ENCODE data around the gene PYROXD2.

Gene PYROXD2

DNA sequence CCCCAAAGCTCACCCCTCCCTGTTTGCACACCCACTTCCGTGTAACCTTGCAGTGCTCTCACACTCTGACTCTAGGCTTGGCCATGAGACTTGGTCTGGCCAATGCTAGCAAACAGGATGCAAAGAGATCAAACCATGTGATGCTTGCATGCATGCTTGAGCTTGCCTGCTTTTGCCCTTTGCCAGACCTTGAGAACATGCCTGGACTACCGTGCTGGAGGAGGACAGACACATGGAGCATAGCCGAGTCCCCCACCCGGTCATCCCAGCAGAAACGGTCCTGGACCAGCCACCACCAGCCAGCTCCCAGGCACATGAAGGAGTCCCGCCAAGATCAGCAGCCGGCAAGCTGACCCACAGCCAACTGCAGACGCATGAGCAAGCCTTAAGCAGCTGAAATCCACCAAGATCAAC lies 23.4 kb downstream of the PYROXD2 start:
- H3K4me1 ChIP-seq (ENCODE audit: control insufficient read depth in 1 of 2, insufficient read depth in 1 of 2, low read depth in 1 of 2, low read length in 1 of 2), result no peaks in the 10 kb centered on the region
- H3K36me3 ChIP-seq, result no peaks in the 10 kb centered on the region
- H3K4me3 ChIP-seq (ENCODE audit: low read depth in 1 of 2, low read length in 1 of 2), result no peak overlapping the region
- no peaks in the 10 kb centered on the region for H3K27me3 ChIP-seq
- no peak overlapping the region for H3K27ac ChIP-seq
- no peaks in the 10 kb centered on the region for H3K9me3 ChIP-seq
- no peak for TF ChIP-seq CTCF (IDR thresholded peaks at IDR 0.05)

GRCh38 chr10:98391065-98391464 lies 23.9 kb downstream of the PYROXD2 start:
- Histone ChIP-seq H3K9me3 (no peaks in the 10 kb centered on the region), H3K4me1 (ENCODE audit: control insufficient read depth in 1 of 2, insufficient read depth in 1 of 2, low read depth in 1 of 2, low read length in 1 of 2) (no peaks in the 10 kb centered on the region), H3K27ac (no peak overlapping the region), H3K36me3 (no peaks in the 10 kb centered on the region), H3K4me3 (ENCODE audit: low read depth in 1 of 2, low read length in 1 of 2) (no peak overlapping the region), H3K27me3 (no peaks in the 10 kb centered on the region)
- TF ChIP-seq CTCF (IDR thresholded peaks at IDR 0.05), result no peak

DNA sequence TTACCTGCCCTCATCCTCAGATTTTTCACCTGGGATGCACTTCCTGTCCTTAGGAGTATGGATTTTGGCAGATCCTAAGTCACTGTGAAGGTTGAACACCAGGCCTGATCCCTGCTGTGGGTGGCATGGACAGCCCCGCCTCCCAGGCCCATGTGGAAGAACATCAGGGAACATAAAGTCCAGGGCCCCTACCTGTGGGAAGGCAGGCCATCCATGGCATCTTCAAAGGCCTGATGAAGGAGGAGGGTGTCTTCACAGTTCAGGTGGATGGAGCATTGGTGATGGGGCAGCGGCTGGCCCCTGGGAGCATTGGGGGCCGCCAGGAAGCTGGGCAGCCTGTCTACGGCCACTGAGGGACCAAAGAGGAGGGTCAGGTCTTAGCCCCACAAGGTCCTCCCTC lies 24.6 kb downstream of the PYROXD2 start:
- H3K9me3 ChIP-seq, result no peaks in the 10 kb centered on the region
- no peak for TF ChIP-seq CTCF (IDR thresholded peaks at IDR 0.05)
- H3K4me3 ChIP-seq (ENCODE audit: low read depth in 1 of 2, low read length in 1 of 2), result no peak overlapping the region
- H3K4me1 ChIP-seq (ENCODE audit: control insufficient read depth in 1 of 2, insufficient read depth in 1 of 2, low read depth in 1 of 2, low read length in 1 of 2), result no peaks in the 10 kb centered on the region
- H3K36me3 ChIP-seq, result no peaks in the 10 kb centered on the region
- H3K27me3 ChIP-seq, result no peaks in the 10 kb centered on the region
- H3K27ac ChIP-seq, result no peak overlapping the region

GRCh38 chr10:98389398-98389797 lies 25.6 kb downstream of the PYROXD2 start:
- H3K27ac ChIP-seq, result no peak overlapping the region
- H3K4me3 ChIP-seq (ENCODE audit: low read depth in 1 of 2, low read length in 1 of 2), result no peak overlapping the region
- no peaks in the 10 kb centered on the region for H3K36me3 ChIP-seq

DNA sequence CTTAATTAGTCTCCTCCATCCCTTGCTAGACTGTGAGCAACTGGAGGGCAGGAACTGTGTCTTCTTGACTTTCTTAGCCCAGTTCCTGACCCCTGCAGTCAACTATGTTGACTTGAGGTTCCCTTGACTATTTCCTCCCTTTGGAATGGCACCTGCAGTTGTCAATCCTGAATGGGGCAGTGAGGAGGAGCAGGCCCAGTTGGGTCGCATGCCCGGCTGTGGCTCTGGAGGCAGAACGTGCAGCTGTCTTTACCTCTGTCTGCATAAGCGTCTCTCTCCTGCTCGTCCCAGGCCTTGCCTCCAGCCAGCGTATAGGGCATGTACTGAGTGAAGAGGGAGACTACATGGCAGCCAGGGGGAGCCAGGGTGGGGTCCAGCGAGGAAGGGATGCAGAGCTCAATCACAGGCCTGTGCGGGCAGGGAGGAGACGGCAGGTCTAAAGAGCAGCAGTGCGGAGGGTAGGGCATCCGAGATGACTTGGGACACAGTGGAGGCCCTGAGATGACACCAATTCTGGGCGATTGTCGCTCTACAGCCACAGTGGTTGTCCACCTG lies 26.8 kb downstream of the PYROXD2 start:
- H3K4me1 ChIP-seq (ENCODE audit: control insufficient read depth in 1 of 2, insufficient read depth in 1 of 2, low read depth in 1 of 2, low read length in 1 of 2), result no peaks in the 10 kb centered on the region
- H3K4me3 ChIP-seq (ENCODE audit: low read depth in 1 of 2, low read length in 1 of 2), result no peak overlapping the region
- no peaks in the 10 kb centered on the region for H3K27me3 ChIP-seq
- no peaks in the 10 kb centered on the region for H3K9me3 ChIP-seq
- H3K27ac ChIP-seq, result no peak overlapping the region
- TF ChIP-seq CTCF (IDR thresholded peaks at IDR 0.05), result no peak
- no peaks in the 10 kb centered on the region for H3K36me3 ChIP-seq

More at GRCh38 chr10:98389398-98389797, 25.6 kb downstream of the PYROXD2 start:
- H3K27me3 ChIP-seq, result no peaks in the 10 kb centered on the region
- no peak for TF ChIP-seq CTCF (IDR thresholded peaks at IDR 0.05)
- H3K4me1 ChIP-seq (ENCODE audit: control insufficient read depth in 1 of 2, insufficient read depth in 1 of 2, low read depth in 1 of 2, low read length in 1 of 2), result no peaks in the 10 kb centered on the region
- H3K9me3 ChIP-seq, result no peaks in the 10 kb centered on the region

Data from neutrophil (primary cell).